Esophagus muscularis mucosa (tissue), 4 donors: ENCODE data around the gene ARL14EPL. TPM values are rescaled to one million over a fixed set of nuclear protein-coding genes. Genes with fewer than 3 reads are reported as not detected.

Source experiments
- DNase-seq: peaks from one replicate; pipeline ENCODE4 v3.0.0-alpha.2; 2017; ENCODE audit errors: extremely low spot score
- H3K27ac ChIP-seq, 4 donors: fragments of 200-600 bp; sonication (generic); replicated peaks in 1 of 4; 1 replicate in 3 of 4; 2 replicates in 1 of 4; pipeline ENCODE4 v1.5.1; 2016 to 2019; ENCODE audit warnings: mild to moderate bottlenecking in 1 of 4
- H3K27me3 ChIP-seq, 4 donors: fragments of 200-600 bp; sonication (generic); one replicate each; pipeline versions ENCODE4 v1.5.1 to v1.6.0; 2016 to 2019
- H3K36me3 ChIP-seq, 4 donors: fragments of 200-600 bp; sonication (generic); one replicate each; pipeline ENCODE4 v1.5.1; 2016 to 2019
- H3K4me1 ChIP-seq, 4 donors: fragments of 200-600 bp; sonication (generic); one replicate each; pipeline ENCODE4 v1.5.1; 2016 to 2019
- H3K4me3 ChIP-seq, 4 donors: fragments of 200-600 bp; sonication (generic); 1 replicate in 2 of 4; 2 replicates in 2 of 4; pipeline ENCODE4 v1.5.1; 2016 to 2019; ENCODE audit warnings: mild to moderate bottlenecking in 4 of 4, moderate library complexity in 1 of 4
- H3K9me3 ChIP-seq, 4 donors: fragments of 200-600 bp; sonication (generic); 1 replicate in 3 of 4; 2 replicates in 1 of 4; pipeline ENCODE4 v1.5.1; 2016 to 2019
- CTCF ChIP-seq, 3 experiments: fragments of 200-600 bp in 2 of 3; fragments of 450-650 bp in 1 of 3; sonication (generic) in 2 of 3; IDR thresholded peaks; one replicate each; pipeline ENCODE4 v1.5.1; 2017 to 2019; ENCODE audit warnings: antibody characterized with exemption in 3 of 3, mild to moderate bottlenecking in 2 of 3, moderate library complexity in 1 of 3
- EP300 ChIP-seq: sonication (generic); formaldehyde crosslinking; IDR thresholded peaks from one replicate; pipeline ENCODE4 v1.6.1; 2017; ENCODE audit warnings: antibody characterized with exemption
- POLR2A ChIP-seq: fragments of 450-650 bp; IDR thresholded peaks from one replicate; pipeline ENCODE4 v1.6.1; 2017; ENCODE audit warnings: antibody characterized with exemption, moderate library complexity, mild to moderate bottlenecking, low read depth
- POLR2AphosphoS5 ChIP-seq, 2 donors: sonication (generic); formaldehyde crosslinking; IDR thresholded peaks; one replicate each; pipeline ENCODE4 v1.6.1; 2017; ENCODE audit warnings: antibody characterized with exemption in 2 of 2
- WGBS: methylation state at CpG from one replicate; pipeline ENCODE4 v1.1.5; 2018; 5-methylcytosine and 5-hydroxymethylcytosine counted together
- intact Hi-C: fragments of 100-400 bp; cut with DNase I; formaldehyde crosslinking; loops from one replicate; pipeline ENCODE4 v1.15.1; 2023
- total RNA-seq, 4 donors: library from RNA; depleted of rRNA; stranded (reverse); fragments of >200 nt; gene quantifications; one replicate each; pipeline versions ENCODE4 v1.1.0 to v1.2.1, GENCODE V29; 2016

Gene ARL14EPL
- total RNA-seq: not detected

GRCh38 chr5:116032094-116032517, at the start of gene ARL14EPL:
ARL14EPL (plus strand) TSS chr5:116032472; CDS start chr5:116051466, 18,994 bp downstream.
- intact Hi-C loops: no loop called here

GRCh38 chr5:115983519-115983918, 48.8 kb upstream of the ARL14EPL start:
- no peak for DNase-seq
- WGBS: 100% methylated on average over 1 of the region's 1 CpG
- H3K27ac ChIP-seq: no peak overlapping the region
- H3K4me3 ChIP-seq: no peak overlapping the region
- no peaks in the 10 kb centered on the region for H3K36me3 ChIP-seq
- peaks cover 0 to 15% (median 4%) of the 10 kb centered on the region in 4 donors for H3K4me1 ChIP-seq
- H3K27me3 ChIP-seq: no peaks in the 10 kb centered on the region
- H3K9me3 ChIP-seq: no peaks in the 10 kb centered on the region
- TF ChIP-seq EP300: no peak
- no peak for TF ChIP-seq CTCF (IDR thresholded peaks at IDR 0.05)
- no peak for TF ChIP-seq POLR2AphosphoS5 (IDR thresholded peaks at IDR 0.05)
- no peak for TF ChIP-seq POLR2A
- intact Hi-C loops: no loop called here

More at GRCh38 chr5:116032094-116032517, at the start of gene ARL14EPL:
- no peak for DNase-seq
- no peaks in the 10 kb centered on the region for H3K27me3 ChIP-seq
- no peak within 1 kb of the TSS for H3K27ac ChIP-seq
- TF ChIP-seq POLR2AphosphoS5 (IDR thresholded peaks at IDR 0.05) (no peak), EP300 (no peak), POLR2A (no peak), CTCF (IDR thresholded peaks at IDR 0.05) (no peak)
- H3K9me3 ChIP-seq: no peaks in the 10 kb centered on the region
- H3K4me3 ChIP-seq: no peak within 1 kb of the TSS
- no peaks in the 10 kb centered on the region for H3K4me1 ChIP-seq
- no peaks in the 10 kb centered on the region for H3K36me3 ChIP-seq
- 55% methylated on average over 9 of the region's 9 CpGs for WGBS

GRCh38 chr5:115985802-115986757, 46.2 kb upstream of the ARL14EPL start:
- Histone ChIP-seq H3K27me3 (no peaks in the 10 kb centered on the region), H3K36me3 (no peaks in the 10 kb centered on the region), H3K4me3 (no peak overlapping the region), H3K4me1 (peaks cover 0 to 8% (median 2%) of the 10 kb centered on the region in 4 donors), H3K9me3 (no peaks in the 10 kb centered on the region), H3K27ac (no peak overlapping the region)
- no peak for TF ChIP-seq POLR2A
- TF ChIP-seq EP300: no peak
- TF ChIP-seq POLR2AphosphoS5 (IDR thresholded peaks at IDR 0.05): no peak
- TF ChIP-seq CTCF (IDR thresholded peaks at IDR 0.05): no peak
- 67% methylated on average over 10 of the region's 10 CpGs for WGBS
- intact Hi-C loops: no loop called here
- DNase-seq: no peak

GRCh38 chr5:115988002-115988401, 44.3 kb upstream of the ARL14EPL start:
- DNase-seq: no peak
- intact Hi-C loops: no loop called here
- H3K27me3 ChIP-seq: no peaks in the 10 kb centered on the region
- no peak overlapping the region for H3K4me3 ChIP-seq
- H3K9me3 ChIP-seq: no peaks in the 10 kb centered on the region
- no peaks in the 10 kb centered on the region for H3K36me3 ChIP-seq
- TF ChIP-seq CTCF (IDR thresholded peaks at IDR 0.05) (no peak), POLR2A (no peak), POLR2AphosphoS5 (IDR thresholded peaks at IDR 0.05) (no peak), EP300 (no peak)
- H3K27ac ChIP-seq: no peak overlapping the region
- WGBS: 95% methylated on average over 2 of the region's 2 CpGs
- peaks cover 0 to 8% (median 2%) of the 10 kb centered on the region in 4 donors for H3K4me1 ChIP-seq
